ENCODE data around the gene CNMD. TPM values are rescaled to one million over a fixed set of nuclear protein-coding genes. Genes with fewer than 3 reads are reported as not detected.

CNMD gene
- polyA plus RNA-seq, 1 donor (not counting 4 experiments of a cell fraction or from before 2014, with no cell fraction given) = not detected

DNA sequence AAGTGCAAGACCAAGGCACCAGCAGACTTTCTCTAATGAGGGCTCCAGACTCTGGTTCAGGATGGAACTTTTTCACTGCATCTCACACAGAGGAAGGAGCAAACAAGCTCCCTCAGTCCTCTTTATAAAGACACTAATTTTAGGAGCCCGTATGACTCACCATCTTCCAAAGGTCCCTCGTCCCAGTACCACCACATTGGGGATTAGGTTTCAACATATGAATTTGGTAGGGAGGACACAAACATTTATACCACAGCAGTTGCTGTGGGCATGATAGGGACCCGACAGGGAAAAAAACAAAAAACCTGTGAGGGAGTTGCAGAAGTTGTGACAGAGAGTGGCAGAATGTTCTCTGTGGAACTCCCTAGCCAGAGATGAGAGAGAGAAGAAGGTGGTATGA lies 6.5 kb upstream of the CNMD start:
- H3K79me2 ChIP-seq (ENCODE audit: control insufficient read depth, insufficient read depth, low read length) = no peaks in the 10 kb centered on the region
- no peak overlapping the region for H3K27ac ChIP-seq (ENCODE audit: control insufficient read depth, insufficient read depth, low read length)
- H3K9ac ChIP-seq (ENCODE audit: control insufficient read depth, extremely low read depth, insufficient read depth, low read length) = no peak overlapping the region
- no peaks in the 10 kb centered on the region for H3K9me1 ChIP-seq (ENCODE audit: control insufficient read depth, extremely low read depth, insufficient read depth, low read length)
- H3K4me3 ChIP-seq (ENCODE audit: control insufficient read depth in 2 of 3, extremely low read depth in 1 of 3, insufficient read depth in 2 of 3, low read depth in 1 of 3, low read length in 3 of 3) = no peak overlapping the region
- peaks cover 3% of the 10 kb centered on the region for H3K27me3 ChIP-seq (ENCODE audit: control insufficient read depth, extremely low read depth, insufficient read depth, low read length)
- DNase-seq (ENCODE audit: low read depth, low spot score) (no peak), FAIRE-seq (no peak)
- H2AFZ ChIP-seq (ENCODE audit: control insufficient read depth, low read length) = no peak overlapping the region
- no peak overlapping the region for H3K4me2 ChIP-seq (ENCODE audit: control insufficient read depth, extremely low read depth, insufficient read depth, low read depth, low read length)
- H3K4me1 ChIP-seq (ENCODE audit: control insufficient read depth, extremely low read depth, insufficient read depth, low read length) = peaks cover 6% of the 10 kb centered on the region
- no peaks in the 10 kb centered on the region for H3K9me3 ChIP-seq (ENCODE audit: control insufficient read depth, low read depth, low read length)
- H4K20me1 ChIP-seq (ENCODE audit: control insufficient read depth, extremely low read depth, insufficient read depth, low read length) = no peaks in the 10 kb centered on the region
- TF ChIP-seq, protein P1, sequence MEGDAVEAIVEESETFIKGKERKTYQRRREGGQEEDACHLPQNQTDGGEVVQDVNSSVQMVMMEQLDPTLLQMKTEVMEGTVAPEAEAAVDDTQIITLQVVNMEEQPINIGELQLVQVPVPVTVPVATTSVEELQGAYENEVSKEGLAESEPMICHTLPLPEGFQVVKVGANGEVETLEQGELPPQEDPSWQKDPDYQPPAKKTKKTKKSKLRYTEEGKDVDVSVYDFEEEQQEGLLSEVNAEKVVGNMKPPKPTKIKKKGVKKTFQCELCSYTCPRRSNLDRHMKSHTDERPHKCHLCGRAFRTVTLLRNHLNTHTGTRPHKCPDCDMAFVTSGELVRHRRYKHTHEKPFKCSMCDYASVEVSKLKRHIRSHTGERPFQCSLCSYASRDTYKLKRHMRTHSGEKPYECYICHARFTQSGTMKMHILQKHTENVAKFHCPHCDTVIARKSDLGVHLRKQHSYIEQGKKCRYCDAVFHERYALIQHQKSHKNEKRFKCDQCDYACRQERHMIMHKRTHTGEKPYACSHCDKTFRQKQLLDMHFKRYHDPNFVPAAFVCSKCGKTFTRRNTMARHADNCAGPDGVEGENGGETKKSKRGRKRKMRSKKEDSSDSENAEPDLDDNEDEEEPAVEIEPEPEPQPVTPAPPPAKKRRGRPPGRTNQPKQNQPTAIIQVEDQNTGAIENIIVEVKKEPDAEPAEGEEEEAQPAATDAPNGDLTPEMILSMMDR (optimal IDR thresholded peaks at IDR 0.05 in 1 of 3, IDR thresholded peaks at IDR 0.05 in 1 of 3, conservative IDR thresholded peaks at IDR 0.05 in 1 of 3; ENCODE audit: extremely low read depth in 1 of 3, insufficient read depth in 2 of 3, low read length in 3 of 3) = no peak
- TF ChIP-seq EZH2 (IDR thresholded peaks at IDR 0.05; ENCODE audit: low read length) = no peak
- no peaks in the 10 kb centered on the region for H3K36me3 ChIP-seq (ENCODE audit: control insufficient read depth in 2 of 2, extremely low read depth in 1 of 2, insufficient read depth in 2 of 2, low read length in 2 of 2)
- dilution Hi-C loops (cut with MboI; ENCODE audit: extremely low pct_ligation_motif_present, low sequenced_read_pairs) = no loop called here

- FAIRE-seq = no peak
- Histone ChIP-seq H3K9me3 (ENCODE audit: control insufficient read depth, low read depth, low read length) (no peaks in the 10 kb centered on the region), H3K36me3 (ENCODE audit: control insufficient read depth in 2 of 2, extremely low read depth in 1 of 2, insufficient read depth in 2 of 2, low read length in 2 of 2) (no peaks in the 10 kb centered on the region), H3K4me3 (ENCODE audit: control insufficient read depth in 2 of 3, extremely low read depth in 1 of 3, insufficient read depth in 2 of 3, low read depth in 1 of 3, low read length in 3 of 3) (no peak overlapping the region), H3K79me2 (ENCODE audit: control insufficient read depth, insufficient read depth, low read length) (no peaks in the 10 kb centered on the region), H3K27me3 (ENCODE audit: control insufficient read depth, extremely low read depth, insufficient read depth, low read length) (peaks cover 12% of the 10 kb centered on the region), H2AFZ (ENCODE audit: control insufficient read depth, low read length) (no peak overlapping the region), H3K9me1 (ENCODE audit: control insufficient read depth, extremely low read depth, insufficient read depth, low read length) (no peaks in the 10 kb centered on the region), H3K4me1 (ENCODE audit: control insufficient read depth, extremely low read depth, insufficient read depth, low read length) (no peaks in the 10 kb centered on the region), H3K4me2 (ENCODE audit: control insufficient read depth, extremely low read depth, insufficient read depth, low read depth, low read length) (no peak overlapping the region), H3K27ac (ENCODE audit: control insufficient read depth, insufficient read depth, low read length) (no peak overlapping the region), H4K20me1 (ENCODE audit: control insufficient read depth, extremely low read depth, insufficient read depth, low read length) (no peaks in the 10 kb centered on the region), H3K9ac (ENCODE audit: control insufficient read depth, extremely low read depth, insufficient read depth, low read length) (no peak overlapping the region)
- dilution Hi-C loops (cut with MboI; ENCODE audit: extremely low pct_ligation_motif_present, low sequenced_read_pairs) = no loop called here
- TF ChIP-seq, protein P1 (optimal IDR thresholded peaks at IDR 0.05 in 1 of 3, IDR thresholded peaks at IDR 0.05 in 1 of 3, conservative IDR thresholded peaks at IDR 0.05 in 1 of 3; ENCODE audit: extremely low read depth in 1 of 3, insufficient read depth in 2 of 3, low read length in 3 of 3) = no peak
- TF ChIP-seq EZH2 (IDR thresholded peaks at IDR 0.05; ENCODE audit: low read length) = no peak
- no peak for DNase-seq (ENCODE audit: low read depth, low spot score)
Measured at GRCh38 chr13:52744842-52745375, 5.3 kb upstream of the CNMD start.
